SU-DHL-6 (cell line): Measurements from ENCODE around the gene GPX2.

Experiments
- H2AFZ ChIP-seq: fragments of 200-600 bp; sonication (generic); 2 replicates; pipeline ENCODE4 v1.6.1; 2014; ENCODE audit warnings: low read depth, mild to moderate bottlenecking, moderate library complexity, mixed read lengths, antibody characterized with exemption, low read length; ENCODE audit not compliant: severe bottlenecking
- H3F3A ChIP-seq: fragments of 200-600 bp; shearing (Covaris generic); 2 replicates; pipeline ENCODE4 v1.6.0; 2016; ENCODE audit warnings: antibody characterized with exemption, mild to moderate bottlenecking; ENCODE audit not compliant: insufficient read depth
- H3K27ac ChIP-seq: fragments of 200-600 bp; sonication (generic); 2 replicates; pipeline ENCODE4 v1.5.1; 2016; ENCODE audit warnings: low read depth, mild to moderate bottlenecking, low read length, moderate library complexity, mixed read lengths
- H3K27me3 ChIP-seq: fragments of 200-600 bp; sonication (generic), shearing (Covaris generic); 2 replicates; pipeline ENCODE4 v1.6.0; 2014; ENCODE audit warnings: mild to moderate bottlenecking, low read length
- H3K36me3 ChIP-seq: fragments of 200-600 bp; sonication (generic); 2 replicates; pipeline ENCODE4 v1.6.1; 2014; ENCODE audit warnings: mild to moderate bottlenecking, low read length, mixed read lengths
- H3K4me2 ChIP-seq: fragments of 300-600, 200-600 bp; shearing (Covaris generic), sonication (generic); 2 replicates; pipeline ENCODE4 v1.6.0; 2014; ENCODE audit warnings: low read length, low read depth, mild to moderate bottlenecking; ENCODE audit not compliant: poor library complexity, severe bottlenecking
- H3K4me3 ChIP-seq: fragments of 200-600 bp; sonication (generic); 2 replicates; pipeline ENCODE4 v1.5.1; 2014; ENCODE audit warnings: antibody characterized with exemption, low read length, mild to moderate bottlenecking, mixed read lengths; ENCODE audit not compliant: insufficient read depth, poor library complexity, severe bottlenecking
- H3K79me2 ChIP-seq: fragments of 200-600 bp; sonication (generic); 2 replicates; pipeline ENCODE4 v1.6.1; 2014; ENCODE audit warnings: mild to moderate bottlenecking, low read length, moderate library complexity; ENCODE audit not compliant: insufficient read depth
- H3K9ac ChIP-seq: fragments of 200-600 bp; sonication (generic); 2 replicates; pipeline ENCODE4 v1.7.0; 2014; ENCODE audit warnings: mild to moderate bottlenecking, low read length
- H3K9me2 ChIP-seq: fragments of 200-600 bp; sonication (generic); replicated peaks from 2 replicates; pipeline ENCODE4 v1.6.1; 2014; ENCODE audit warnings: low read length; ENCODE audit not compliant: insufficient read depth
- H3K9me3 ChIP-seq: fragments of 200-600 bp; sonication (generic); 2 replicates; pipeline ENCODE4 v1.6.1; 2014; ENCODE audit warnings: low read length, mixed read lengths; ENCODE audit not compliant: insufficient read depth
- H4K20me1 ChIP-seq: fragments of 200-600 bp; sonication (generic); 2 replicates; pipeline ENCODE4 v1.6.1; 2014; ENCODE audit warnings: low read depth, mild to moderate bottlenecking, antibody characterized with exemption, low read length, moderate library complexity, mixed read lengths
- EZH2phosphoT487 ChIP-seq: fragments of 200-600 bp; sonication (generic), shearing (Covaris generic); conservative IDR thresholded peaks from 2 replicates; pipeline ENCODE4 v1.6.1; 2018; ENCODE audit warnings: mild to moderate bottlenecking, antibody characterized with exemption, low read length, moderate library complexity, mixed read lengths
- TF ChIP-seq, protein P1 (sequence below): fragments of 200-600 bp; sonication (generic); IDR thresholded peaks from one replicate; pipeline ENCODE4 v1.5.1; 2017; ENCODE audit warnings: antibody characterized with exemption, mild to moderate bottlenecking, low read length, moderate library complexity; ENCODE audit not compliant: insufficient read depth, poor library complexity, severe bottlenecking

GPX2 gene

DNA sequence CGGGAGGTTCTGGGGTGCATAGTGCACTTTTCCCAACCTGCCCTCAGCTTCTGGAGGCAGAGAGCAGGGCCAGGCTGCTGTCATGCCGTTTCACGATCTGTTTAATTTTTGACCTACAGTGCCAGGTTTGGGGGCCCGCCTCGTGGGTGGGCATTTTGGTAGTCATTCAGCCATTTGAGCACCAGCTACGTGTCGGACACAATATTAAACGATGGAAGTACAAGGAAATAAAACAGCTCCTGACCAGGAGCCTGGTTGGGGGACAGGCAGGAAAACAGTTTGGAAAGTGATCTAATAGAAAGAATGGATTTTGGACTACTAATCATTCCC, 44.9 kb upstream of the GPX2 start:
- H3K9me2 ChIP-seq, result no peaks in the 10 kb centered on the region
- H3F3A ChIP-seq, result no peaks in the 10 kb centered on the region
- peak overlapping the region; percentile 76 for H3K9ac ChIP-seq
- peak overlapping the region; percentile 86 for H3K4me2 ChIP-seq
- H4K20me1 ChIP-seq, result no peaks in the 10 kb centered on the region
- peak overlapping the region; percentile 68; the same call in 1 of the 2 replicates for H3K27ac ChIP-seq
- peak overlapping the region; percentile 79 for H2AFZ ChIP-seq
- no peaks in the 10 kb centered on the region for H3K27me3 ChIP-seq
- TF ChIP-seq EZH2phosphoT487, result no peak
- TF ChIP-seq, protein P1, sequence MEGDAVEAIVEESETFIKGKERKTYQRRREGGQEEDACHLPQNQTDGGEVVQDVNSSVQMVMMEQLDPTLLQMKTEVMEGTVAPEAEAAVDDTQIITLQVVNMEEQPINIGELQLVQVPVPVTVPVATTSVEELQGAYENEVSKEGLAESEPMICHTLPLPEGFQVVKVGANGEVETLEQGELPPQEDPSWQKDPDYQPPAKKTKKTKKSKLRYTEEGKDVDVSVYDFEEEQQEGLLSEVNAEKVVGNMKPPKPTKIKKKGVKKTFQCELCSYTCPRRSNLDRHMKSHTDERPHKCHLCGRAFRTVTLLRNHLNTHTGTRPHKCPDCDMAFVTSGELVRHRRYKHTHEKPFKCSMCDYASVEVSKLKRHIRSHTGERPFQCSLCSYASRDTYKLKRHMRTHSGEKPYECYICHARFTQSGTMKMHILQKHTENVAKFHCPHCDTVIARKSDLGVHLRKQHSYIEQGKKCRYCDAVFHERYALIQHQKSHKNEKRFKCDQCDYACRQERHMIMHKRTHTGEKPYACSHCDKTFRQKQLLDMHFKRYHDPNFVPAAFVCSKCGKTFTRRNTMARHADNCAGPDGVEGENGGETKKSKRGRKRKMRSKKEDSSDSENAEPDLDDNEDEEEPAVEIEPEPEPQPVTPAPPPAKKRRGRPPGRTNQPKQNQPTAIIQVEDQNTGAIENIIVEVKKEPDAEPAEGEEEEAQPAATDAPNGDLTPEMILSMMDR, result no peak
- no peaks in the 10 kb centered on the region for H3K9me3 ChIP-seq
- H3K4me3 ChIP-seq, result peak overlapping the region; percentile 82
- peaks cover 25% of the 10 kb centered on the region for H3K79me2 ChIP-seq
- H3K36me3 ChIP-seq, result no peaks in the 10 kb centered on the region

DNA sequence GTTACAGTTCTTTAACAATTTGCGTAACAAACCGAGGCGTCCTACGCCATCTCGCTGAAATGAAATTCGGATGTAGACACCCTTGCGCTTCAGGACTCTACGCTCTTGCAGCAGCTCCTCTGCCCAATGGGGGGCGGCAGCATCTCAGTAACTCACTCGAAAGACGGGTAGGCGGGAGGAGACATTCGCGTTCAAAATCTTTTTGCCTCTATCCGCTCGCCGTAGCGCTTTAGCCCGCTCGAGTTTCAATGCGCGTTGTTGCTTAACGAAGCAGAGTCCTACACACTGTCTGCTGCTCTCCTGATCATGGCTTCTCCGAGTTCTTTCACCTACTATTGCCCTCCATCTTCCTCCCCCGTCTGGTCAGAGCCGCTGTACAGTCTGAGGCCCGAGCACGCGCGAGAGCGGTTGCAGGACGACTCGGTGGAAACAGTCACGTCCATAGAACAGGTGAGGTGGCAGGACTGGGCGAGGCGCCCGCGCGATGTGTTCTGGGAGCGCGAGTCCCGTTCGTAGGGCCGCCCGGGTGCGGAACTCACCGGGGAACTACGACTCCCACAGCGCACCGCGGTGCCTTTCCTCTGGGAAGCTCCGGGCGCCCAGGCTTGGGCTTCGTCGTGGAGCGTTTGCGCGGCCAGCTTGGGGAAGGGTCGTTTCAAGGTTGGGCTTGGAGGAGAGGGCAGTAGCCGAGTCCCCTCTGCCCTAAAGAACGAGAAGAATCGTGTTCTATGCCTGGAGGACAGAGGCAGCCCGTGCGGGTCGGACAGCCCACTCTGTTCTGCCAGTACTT, 44.3 kb upstream of the GPX2 start, which contains the start of gene FNTB:
Gene FNTB (plus strand): TSS at position 248 of the 790 bp plus-strand sequence. CDS start 59 bp downstream, at position 307.
- H3K27ac ChIP-seq, result peak within 1 kb of the TSS; percentile 68
- H3F3A ChIP-seq, result no peaks in the 10 kb centered on the region
- H3K4me2 ChIP-seq, result peak within 1 kb of the TSS; percentile 86
- H3K4me3 ChIP-seq, result peak within 1 kb of the TSS; percentile 82
- no peak for TF ChIP-seq EZH2phosphoT487
- TF ChIP-seq, protein P1, result peak; percentile 84
- no peaks in the 10 kb centered on the region for H3K27me3 ChIP-seq
- no peaks in the 10 kb centered on the region for H3K36me3 ChIP-seq
- H3K9me2 ChIP-seq, result no peaks in the 10 kb centered on the region
- H4K20me1 ChIP-seq, result no peaks in the 10 kb centered on the region
- peaks cover 25% of the 10 kb centered on the region for H3K79me2 ChIP-seq
- H3K9ac ChIP-seq, result peak within 1 kb of the TSS; percentile 76
- H3K9me3 ChIP-seq, result no peaks in the 10 kb centered on the region
- peak within 1 kb of the TSS; percentile 85 for H2AFZ ChIP-seq

DNA sequence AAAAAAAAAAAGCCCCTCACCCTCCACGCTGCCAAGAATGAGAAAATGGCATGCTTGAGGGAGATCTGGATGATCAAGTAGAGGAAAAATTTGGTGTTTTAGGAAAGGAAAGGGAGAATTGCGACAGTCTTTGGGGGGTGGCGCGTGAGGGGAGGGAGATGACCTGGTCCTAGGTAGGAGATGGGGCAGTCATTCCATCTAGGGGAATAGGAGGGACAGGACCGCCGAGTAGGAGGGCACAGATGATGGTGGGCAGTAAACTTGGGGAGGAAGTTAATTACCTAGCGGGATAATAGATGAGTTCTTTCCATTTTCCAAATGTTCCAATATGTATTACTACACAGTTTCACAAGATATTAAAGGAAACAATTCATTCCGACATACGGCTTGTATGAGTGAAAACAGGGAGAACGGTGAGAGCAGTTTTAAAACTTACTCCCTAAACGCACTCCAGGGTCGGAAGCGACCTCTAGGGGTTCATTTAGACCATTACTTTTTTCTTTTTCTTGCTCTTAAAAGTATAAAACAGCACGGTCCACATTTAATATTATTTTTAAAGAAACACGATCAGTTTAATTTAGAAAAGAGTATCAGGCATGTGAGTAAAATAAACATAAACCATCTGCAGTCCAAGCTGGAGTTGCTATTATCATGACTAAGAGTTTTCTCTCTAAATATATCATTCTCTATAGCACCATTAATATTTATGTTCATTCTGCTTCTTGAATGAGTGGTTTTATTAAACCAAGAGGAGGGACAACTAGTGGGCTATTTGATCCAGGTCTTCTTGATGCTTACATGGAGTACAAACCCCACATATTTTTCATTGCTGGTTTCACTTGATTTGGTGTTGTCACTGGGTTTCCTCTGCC, 41.1 kb upstream of the GPX2 start:
- H3K79me2 ChIP-seq, result peaks cover 15% of the 10 kb centered on the region
- H4K20me1 ChIP-seq, result no peaks in the 10 kb centered on the region
- peak overlapping the region; percentile 39 for H2AFZ ChIP-seq
- H3K4me2 ChIP-seq, result peak overlapping the region; percentile 35
- H3K36me3 ChIP-seq, result no peaks in the 10 kb centered on the region
- H3K9me3 ChIP-seq, result no peaks in the 10 kb centered on the region
- no peaks in the 10 kb centered on the region for H3F3A ChIP-seq
- no peak overlapping the region for H3K4me3 ChIP-seq
- TF ChIP-seq EZH2phosphoT487, result no peak
- TF ChIP-seq, protein P1, result peak; percentile 58
- H3K27ac ChIP-seq, result no peak overlapping the region
- H3K9me2 ChIP-seq, result no peaks in the 10 kb centered on the region
- no peak overlapping the region for H3K9ac ChIP-seq
- no peaks in the 10 kb centered on the region for H3K27me3 ChIP-seq
